HG02588 (cell line): Measurements from ENCODE around the gene DNAH8.
"Not testable (repeated sequence)": the region's sequence is repeated elsewhere in the genome, so short reads cannot be mapped to it uniquely, and the experiment has no call there.

ENCODE experiments used
- ATAC-seq: cut with Tn5 transposase; IDR thresholded peaks from one replicate; pipeline ENCODE4 v1.9.1; 2021; ENCODE audit warnings: mild to moderate bottlenecking, moderate library complexity; ENCODE audit not compliant: unreplicated experiment

DNAH8 gene

DNA sequence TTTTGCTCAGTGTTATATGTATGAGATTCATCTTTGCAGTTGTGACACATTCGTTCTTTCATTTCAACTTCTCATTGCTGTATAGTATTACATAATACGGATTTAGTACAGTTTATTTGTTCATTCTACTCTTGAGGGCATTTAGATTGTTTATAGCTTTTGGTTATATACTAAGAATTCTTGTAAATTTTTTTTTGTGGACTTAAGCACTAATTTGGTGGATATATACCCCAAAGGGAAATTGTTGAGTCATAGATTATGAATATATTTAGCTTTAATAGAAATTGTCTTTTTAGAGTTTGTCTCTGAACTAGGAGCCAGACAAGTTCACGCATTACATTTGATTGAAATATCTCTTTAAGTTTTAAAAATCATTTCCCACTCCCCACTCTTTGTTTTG lies 79.6 kb downstream of the DNAH8 start:
- ATAC-seq: no peak

DNA sequence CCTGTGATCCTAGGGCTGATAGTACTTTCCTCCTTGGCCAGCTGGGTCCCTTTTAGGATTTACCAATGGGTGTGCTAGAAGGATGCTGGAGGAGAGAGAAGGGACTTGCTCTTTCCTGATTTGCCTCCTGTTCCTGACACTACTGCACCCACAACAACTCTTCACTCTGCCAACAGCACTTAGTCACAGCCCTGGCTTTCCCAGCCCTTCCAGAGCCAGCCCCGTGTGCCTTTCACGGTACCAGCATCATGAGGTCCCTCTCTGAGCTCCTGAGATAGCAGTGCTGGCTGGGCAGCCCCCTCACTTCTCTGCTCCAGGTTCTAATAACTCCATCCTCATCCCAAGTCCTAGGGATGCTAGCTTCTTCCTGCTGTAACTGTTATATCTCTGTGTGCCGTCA lies 80.9 kb downstream of the DNAH8 start:
- ATAC-seq: no peak

DNA sequence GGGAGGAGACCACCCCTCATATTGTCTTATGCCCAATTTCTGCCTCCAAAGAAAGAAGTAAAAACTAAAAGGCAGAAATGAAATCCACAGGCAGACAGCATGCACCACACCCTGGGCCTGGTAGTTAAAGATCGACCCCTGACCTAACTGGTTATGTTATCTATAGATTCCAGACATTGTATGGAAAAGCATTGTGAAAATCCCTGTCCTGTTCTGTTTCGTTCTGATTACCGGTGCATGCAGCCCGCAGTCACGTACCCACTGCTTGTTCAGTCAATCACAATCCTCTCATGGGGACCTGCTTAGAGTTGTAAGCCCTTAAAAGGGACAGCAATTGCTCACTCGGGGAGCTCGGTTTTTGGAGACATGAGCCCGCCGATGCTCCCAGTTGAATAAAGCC lies 81.3 kb downstream of the DNAH8 start:
- ATAC-seq: not testable (repeated sequence)

DNA sequence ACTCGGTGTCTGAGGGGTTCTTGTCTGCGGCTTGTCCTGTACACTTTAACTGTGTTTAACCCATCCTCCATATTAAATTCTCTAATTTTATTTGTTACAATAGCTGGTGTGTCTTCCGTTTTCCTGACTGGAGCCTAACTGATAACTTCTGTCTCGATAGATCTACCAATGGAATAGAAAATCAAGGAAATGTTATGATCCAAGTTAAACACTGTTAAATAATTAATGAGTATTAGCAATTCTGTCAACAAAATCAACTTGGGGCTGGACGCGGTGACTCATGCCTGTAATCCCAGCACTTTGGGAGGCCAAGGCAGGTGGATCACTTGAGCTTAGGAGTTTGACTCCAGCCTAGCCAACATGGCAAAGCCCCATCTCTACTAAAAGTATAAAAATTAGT lies 81.7 kb downstream of the DNAH8 start:
- ATAC-seq: no peak

DNA sequence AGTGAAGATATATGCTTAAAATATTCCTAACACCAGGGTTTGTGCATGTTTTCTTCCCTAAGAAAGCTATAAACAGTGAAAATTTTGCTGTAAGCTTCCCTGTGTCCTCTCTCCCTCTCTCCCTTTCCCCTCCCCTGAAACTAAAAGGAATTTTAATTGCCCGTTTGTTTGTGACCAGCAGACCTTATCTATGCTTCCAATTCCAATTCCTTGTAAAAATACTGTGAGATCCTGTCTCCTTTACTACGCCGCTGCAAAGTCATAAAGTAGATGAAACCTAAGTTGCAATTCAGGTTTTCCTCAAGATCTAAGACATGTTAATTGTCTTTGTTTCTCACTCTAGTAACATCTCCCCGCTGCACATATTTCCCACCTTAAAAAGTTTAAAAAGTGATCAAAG lies 82.3 kb downstream of the DNAH8 start:
- no peak for ATAC-seq

DNA sequence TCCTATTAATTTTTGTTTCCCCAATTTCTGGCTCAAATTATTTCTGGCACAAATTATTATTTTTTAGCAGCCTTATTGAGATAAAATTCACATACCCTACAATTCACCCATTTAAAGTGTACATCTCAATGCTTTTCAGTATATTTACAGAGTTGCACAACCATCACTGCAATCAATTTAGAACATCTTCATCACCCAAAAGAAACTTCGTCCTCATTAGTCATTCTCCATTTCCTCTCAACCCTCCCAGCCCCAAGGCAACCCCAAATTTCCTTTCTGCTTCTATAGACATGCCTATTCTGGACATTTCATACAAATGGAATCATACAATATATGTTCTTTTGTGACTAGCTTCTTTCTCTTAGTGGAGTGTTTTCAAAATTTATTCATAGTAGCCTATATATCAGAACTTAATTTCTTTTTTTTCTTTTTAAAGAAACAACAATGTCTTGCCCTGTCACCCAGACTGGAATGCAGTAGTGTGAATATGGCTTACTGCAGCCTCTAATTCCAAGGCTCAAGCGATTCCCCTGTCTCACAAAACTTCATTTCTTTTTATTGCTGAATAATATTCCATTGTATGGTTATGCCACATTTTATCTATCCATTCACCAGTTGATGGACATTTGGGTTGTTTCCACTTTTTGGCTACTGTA lies 84.5 kb downstream of the DNAH8 start:
- ATAC-seq: no peak

DNA sequence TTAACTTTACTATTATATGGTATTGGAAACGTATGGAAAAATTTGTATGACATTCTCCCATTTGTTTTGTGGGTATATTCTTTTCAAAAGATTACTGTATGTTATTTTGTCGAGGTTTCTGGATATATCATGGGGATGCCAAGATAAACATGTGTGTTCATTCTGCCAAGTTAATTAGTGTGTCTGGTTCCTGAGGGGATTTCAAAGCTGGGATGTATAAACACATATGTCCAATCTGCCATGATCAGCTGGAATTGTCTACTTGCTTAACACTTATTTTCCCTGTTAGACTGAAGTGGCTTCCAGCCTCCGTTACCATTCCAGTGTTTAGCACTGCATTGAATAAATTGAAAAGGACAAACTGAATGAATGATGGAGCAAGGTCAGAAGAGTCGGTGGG lies 86.2 kb downstream of the DNAH8 start:
- no peak for ATAC-seq

DNA sequence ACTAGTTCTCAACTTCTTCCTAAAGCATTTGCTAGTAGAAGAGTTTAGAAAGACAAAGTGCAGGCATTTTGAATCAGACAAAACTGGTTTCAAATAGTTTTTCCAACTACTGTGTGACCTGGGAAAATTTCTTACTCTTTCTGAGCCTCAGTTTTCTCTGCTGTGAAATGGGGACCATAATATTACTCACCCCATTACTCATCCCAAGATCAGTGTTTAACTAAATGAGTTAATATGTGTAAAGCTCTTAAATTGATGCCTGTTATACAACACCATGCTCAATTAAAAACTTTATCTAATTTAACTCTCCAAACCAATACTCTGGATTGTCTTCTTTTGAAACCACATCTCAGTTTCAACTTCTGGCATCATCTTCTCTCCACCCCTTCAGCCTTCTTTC lies 87.4 kb downstream of the DNAH8 start:
- ATAC-seq: no peak

DNA sequence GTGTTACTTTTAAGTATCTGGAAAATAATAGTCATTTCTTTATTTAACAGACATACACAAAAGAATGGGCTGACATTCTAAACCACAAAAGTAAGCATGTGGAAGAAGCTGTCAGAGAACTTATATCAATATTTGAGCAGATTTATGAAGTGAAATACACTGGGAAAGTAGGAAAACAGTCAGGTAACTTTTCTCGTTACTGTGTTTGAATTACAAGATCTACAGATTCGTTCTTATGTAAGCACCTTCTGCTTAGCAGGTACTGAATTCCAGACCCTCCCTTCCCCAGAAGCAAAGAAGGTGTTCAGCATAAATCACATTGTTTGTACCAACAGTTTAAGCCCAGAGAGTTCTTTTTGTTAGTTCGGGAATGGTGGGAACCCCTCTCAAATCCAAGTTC lies 88.0 kb downstream of the DNAH8 start:
- ATAC-seq: no peak

DNA sequence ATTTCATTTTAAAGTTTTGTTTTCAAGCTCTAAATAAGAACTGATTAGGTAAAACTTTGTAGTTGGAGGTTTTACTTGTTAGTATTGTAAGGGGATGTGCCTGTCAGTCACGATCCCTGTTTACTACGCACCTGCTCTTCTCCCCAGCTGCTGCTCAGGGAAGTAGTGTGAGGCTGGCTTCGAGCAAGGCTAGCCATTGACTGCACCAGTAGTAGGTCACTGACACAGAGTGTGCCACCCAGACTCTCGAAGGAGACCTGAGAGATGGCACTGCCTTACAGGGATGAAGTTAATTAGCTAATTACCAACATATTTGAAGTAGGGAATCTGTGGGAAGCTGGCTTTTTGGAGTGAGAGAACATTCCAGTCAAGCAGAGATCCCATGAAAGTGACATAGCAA lies 89.2 kb downstream of the DNAH8 start:
- no peak for ATAC-seq

DNA sequence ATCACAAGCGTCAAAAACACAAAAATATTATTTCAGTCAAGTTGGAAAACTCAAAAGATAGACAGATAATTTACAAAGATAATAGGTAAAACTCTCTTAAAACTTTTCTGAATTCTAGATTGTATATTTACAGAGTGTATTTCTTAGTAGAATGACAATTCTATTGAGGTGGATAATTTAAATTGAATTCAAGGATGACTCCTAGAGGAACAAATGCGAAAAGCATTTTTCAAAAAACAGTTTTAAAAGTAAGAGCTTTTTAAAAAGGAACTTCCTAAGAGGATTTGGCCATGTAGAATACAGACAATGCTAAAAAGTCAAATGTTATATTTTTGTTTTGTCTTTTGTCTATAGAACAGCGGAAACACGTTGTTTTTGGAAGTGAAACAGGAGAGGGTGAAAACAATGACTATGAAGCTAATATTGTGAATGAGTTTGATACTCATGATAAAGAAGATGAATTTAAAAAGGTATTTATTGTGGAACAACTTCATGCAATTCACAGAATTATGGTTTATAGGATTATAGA lies 90.1 kb downstream of the DNAH8 start:
- no peak for ATAC-seq

DNA sequence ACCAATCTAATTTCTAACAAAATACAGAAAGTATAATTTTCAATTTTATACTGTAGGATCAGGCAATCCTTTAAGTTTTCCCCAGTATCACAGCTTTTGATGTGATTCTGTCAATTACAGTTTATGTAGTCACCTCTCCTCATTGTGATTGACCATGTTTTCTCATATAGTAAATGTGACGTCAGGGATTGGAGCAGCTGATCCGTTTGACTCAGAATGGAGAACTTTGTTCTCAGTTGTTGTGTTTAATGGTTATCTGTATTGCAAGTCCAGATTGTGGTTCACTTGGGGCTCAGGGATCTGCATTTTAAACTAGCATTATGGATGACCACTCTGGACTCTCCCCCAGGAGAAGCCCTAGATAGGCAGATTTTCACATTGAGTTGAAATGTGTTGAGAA lies 90.6 kb downstream of the DNAH8 start:
- no peak for ATAC-seq

DNA sequence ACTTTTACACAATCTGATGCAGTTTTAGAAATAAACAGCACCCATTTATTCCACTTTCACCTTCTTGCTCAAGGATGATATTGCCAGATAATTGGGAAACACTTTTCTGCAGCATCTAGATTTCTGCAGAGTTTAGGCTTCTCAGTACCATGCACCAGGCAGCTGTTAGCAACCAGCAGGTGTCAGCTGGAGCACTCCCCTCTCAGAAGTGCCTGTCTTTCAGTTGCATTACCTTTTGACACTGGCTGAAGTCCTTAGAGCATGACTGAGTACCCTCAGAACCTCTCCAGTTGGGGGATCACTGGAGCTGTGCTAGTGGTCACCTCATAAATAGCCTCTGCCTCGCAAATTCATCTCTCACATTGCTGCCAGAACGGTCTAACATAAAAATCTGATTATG lies 91.2 kb downstream of the DNAH8 start:
- ATAC-seq: no peak

DNA sequence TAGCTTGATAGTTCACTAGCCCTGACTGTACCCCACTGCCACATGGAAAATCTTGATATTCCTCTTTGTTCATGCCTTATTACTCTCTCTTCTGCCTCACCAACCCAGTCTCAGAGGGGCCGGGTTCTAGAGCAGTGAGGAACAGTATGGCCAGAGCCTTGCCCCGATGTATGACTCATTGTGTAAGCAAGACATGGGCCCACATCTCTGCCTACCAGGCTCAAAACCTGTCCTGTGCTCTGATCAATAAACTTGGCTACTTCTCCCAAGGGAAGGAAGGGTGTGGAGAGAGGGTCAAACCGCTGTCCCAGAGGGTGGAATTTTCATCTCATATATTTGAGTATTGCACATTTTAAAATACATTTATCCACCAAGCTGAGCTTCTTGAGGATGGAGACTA lies 91.7 kb downstream of the DNAH8 start:
- ATAC-seq: no peak

DNA sequence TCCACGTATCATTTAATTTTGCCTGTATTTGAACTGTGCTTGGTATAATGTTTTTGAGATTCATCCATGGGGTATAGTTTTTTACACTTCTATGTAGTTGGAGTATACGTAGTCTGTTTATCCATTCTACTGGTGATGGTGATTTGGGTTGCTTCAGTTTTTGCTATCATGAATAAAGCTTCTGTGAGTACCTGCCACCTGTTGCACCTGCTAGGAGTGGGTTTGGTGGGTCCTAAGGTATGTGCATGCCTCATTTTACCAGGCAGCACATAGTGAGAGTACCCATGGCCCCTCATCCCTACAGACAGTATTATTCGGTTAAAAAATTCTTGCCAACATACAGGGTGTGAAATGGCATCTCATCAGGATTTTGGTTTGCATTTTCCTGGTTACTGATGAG lies 92.9 kb downstream of the DNAH8 start:
- ATAC-seq: no peak

DNA sequence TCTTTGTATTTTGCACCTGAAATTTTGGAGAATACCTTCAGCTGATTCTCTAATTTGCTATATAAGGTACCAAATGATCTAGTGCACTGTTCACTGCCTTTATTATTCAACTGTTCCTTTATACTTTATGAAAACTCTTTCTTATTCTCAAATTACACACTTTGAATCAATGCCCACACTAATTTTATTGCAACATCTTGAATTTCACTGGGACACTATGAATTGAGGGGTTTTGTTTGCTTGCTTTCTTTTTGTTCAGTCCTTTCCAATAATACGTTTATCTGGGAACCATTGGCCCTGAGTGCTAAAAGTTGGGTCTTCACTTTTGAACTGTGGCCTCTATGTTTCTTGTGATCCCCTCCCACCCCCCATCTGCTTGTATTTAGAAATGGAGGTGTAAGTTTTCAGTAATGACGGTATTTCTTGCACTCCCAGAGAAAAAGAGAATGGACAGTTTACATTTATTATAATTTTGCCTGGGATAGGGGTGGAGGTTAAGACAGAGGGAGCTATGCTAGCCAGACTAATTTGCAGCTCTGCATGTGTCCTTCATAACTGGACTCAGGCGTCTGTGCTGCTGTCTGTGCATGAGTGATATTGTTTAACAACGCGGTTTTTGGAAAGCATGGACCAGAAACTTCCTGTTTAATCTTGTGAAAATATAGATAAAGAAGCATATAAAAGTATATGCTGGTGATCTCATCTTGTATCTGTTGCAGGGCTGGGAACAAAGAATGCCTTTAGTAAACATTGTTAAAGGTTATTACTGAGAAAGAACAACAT lies 98.1 kb downstream of the DNAH8 start:
- no peak for ATAC-seq

DNA sequence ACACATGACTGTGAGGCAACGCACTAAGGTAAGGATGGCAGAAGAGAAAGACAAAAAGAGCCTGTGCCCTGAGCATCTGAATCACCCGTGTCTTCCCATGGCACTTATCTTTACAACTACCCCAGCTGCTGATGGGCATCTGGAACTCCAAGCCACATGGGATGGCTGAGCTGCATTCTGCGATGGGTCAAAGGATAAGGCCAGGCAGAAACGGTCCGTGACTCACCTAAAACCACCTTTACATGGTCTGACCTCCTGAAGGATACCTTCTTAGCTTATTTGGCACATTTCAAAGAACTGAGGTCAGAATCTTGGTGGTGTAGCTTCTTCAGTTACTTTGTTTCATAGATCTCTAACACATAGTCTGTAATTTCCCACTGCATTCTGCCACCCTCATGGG lies 99.7 kb downstream of the DNAH8 start:
- ATAC-seq: no peak

DNA sequence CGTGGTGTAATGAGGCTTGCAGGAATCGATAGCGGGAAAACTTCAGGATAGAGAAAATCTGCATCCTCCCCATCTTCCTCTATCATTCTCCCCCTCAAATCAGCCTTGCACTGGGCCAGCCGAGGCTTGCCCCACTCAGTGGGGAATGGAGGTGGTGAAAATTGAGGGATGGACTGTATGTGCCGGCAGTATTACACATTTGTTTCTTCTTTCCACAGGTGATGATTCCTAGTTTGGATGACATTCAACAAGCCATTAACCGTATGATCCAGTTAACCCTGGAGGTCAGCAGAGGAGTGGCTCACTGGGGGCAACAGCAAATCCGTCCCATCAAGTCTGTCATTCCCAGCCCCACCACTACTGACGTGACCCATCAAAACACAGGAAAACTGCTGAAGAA lies 100.1 kb downstream of the DNAH8 start:
- no peak for ATAC-seq

DNA sequence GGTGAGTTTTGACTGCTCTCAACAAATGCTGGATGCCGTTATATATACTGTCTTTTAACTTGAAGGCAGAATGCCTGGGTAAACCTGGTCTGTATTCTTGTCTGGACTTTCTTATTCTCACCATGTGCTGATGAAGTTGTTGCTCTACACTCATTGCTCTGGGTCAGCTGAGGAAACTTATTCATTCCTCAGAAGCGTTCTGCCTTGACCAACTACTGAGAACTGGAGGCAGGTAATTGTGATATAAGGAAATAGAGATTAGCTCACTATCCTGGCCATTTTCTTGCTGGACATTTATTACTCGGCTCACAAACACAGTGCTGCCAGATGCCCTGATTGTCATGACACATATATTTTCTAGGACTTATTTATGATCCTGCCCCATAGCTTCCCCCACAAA lies 103.6 kb downstream of the DNAH8 start:
- ATAC-seq: no peak

DNA sequence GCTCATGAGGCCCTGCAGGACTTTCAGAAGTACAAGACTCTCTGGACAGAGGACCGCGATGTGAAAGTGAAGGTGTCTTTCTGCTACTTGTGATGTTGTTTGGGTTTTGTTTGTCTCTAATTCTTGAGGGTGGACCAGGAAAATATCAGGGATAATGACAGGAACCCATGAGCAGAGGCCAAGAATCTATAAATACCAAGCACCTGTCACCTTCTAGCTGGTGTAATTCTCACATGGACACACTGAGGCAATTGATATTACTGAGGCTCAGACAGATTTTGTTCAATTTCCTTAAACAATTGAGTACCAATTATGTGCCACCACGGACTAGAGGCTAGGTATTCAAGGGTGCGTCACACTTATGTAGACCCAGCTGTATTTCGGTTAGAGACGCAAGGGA lies 107.9 kb downstream of the DNAH8 start:
- ATAC-seq: no peak

DNA sequence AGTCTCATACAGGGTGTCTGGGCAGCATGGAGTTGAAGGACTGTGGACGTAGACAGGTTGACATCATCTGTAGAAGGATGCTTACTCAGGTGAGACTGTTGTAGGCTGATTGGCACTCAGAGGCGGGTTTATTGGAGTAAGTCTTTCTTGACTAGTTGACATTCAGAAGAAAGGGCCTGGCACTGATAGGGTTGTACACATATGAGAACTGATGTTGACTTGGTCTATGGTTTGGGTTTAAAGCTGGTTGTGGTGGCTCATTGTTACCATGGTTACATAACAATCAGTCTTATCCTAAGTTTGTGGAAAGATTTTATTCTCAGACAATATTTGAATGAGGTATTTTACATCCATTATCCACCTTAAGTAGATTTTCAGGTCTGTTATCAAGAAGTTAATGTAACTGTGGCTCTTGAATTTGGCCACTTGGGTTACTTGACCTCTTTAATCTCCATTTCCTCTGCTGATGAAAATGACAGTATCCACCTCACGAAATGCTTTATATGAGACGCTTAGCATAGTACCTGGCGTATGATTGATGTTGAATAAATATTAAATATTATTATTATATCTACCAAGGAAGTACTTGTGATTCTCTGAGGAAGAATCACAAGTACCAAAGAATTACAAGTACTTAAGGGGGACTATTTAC lies 109.3 kb downstream of the DNAH8 start:
- ATAC-seq: no peak

DNA sequence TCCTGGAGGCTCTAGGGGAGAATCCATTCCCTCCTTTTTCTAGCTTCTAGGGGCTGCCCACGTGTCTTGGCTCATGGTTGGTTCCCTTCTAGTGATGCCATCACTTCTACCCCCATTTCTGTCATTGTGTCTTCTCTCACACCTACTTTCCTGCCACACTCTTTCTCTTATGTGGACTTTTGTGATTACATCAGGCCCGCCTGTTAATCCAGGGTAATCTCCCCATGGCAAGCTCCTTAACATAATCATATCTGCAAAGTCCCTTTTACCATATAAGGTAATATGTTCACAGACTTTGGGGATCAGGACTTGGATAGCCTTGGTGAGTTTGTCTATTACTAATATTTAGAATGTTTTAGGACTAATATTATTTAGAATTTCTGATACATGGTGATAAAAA lies 111.9 kb downstream of the DNAH8 start:
- ATAC-seq: no peak
